Suprapubic skin (tissue), 4 donors: ENCODE data around the gene PCDH1. TPM values are rescaled to one million over a fixed set of nuclear protein-coding genes. Genes with fewer than 3 reads are reported as not detected.
"Not testable (repeated sequence)": the region's sequence is repeated elsewhere in the genome, so short reads cannot be mapped to it uniquely, and the experiment has no call there.

Experiments
- DNase-seq, 2 donors: peaks; one replicate each; pipeline ENCODE4 v3.0.0-alpha.2; 2019; ENCODE audit warnings: low spot score in 2 of 2
- H3K27ac ChIP-seq: fragments of 200-600 bp; sonication (generic); one replicate; pipeline ENCODE4 v1.5.1; 2019
- H3K27me3 ChIP-seq: fragments of 200-600 bp; sonication (generic); one replicate; pipeline ENCODE4 v1.5.1; 2019
- H3K36me3 ChIP-seq: fragments of 200-600 bp; sonication (generic); one replicate; pipeline ENCODE4 v1.5.1; 2019
- H3K4me1 ChIP-seq: fragments of 200-600 bp; sonication (generic); one replicate; pipeline ENCODE4 v1.5.1; 2019
- H3K4me3 ChIP-seq: fragments of 200-600 bp; sonication (generic); one replicate; pipeline ENCODE4 v1.5.1; 2019; ENCODE audit warnings: mild to moderate bottlenecking
- H3K9me3 ChIP-seq: fragments of 200-600 bp; sonication (generic); one replicate; pipeline ENCODE4 v1.5.1; 2019
- CTCF ChIP-seq, 2 donors: fragments of 200-600 bp in 1 of 2; fragments of 450-650 bp in 1 of 2; sonication (generic) in 1 of 2; IDR thresholded peaks; one replicate each; pipeline ENCODE4 v1.5.1; 2016 to 2019; ENCODE audit warnings: antibody characterized with exemption in 2 of 2, mild to moderate bottlenecking in 1 of 2, moderate library complexity in 1 of 2
- EP300 ChIP-seq: sonication (generic); formaldehyde crosslinking; IDR thresholded peaks from one replicate; pipeline ENCODE4 v1.6.1; 2017; ENCODE audit warnings: antibody characterized with exemption
- POLR2A ChIP-seq, 2 donors: fragments of 450-650 bp; IDR thresholded peaks; one replicate each; pipeline ENCODE4 v1.6.1; 2017; ENCODE audit warnings: antibody characterized with exemption in 2 of 2, mild to moderate bottlenecking in 2 of 2, moderate library complexity in 2 of 2
- POLR2AphosphoS5 ChIP-seq, 3 donors: sonication (generic); formaldehyde crosslinking; IDR thresholded peaks; one replicate each; pipeline ENCODE4 v1.6.1; 2017; ENCODE audit warnings: antibody characterized with exemption in 3 of 3
- WGBS: methylation state at CpG from one replicate; pipeline ENCODE4 v1.1.5; 2018; 5-methylcytosine and 5-hydroxymethylcytosine counted together
- total RNA-seq, 4 donors: library from RNA; depleted of rRNA; stranded (reverse); fragments of >200 nt; gene quantifications; one replicate each; pipeline ENCODE4 v1.1.0, GENCODE V29; 2016

Gene PCDH1
- total RNA-seq, 4 donors from 2014 or later = 76.2 to 122 (median 89.5) TPM

DNA sequence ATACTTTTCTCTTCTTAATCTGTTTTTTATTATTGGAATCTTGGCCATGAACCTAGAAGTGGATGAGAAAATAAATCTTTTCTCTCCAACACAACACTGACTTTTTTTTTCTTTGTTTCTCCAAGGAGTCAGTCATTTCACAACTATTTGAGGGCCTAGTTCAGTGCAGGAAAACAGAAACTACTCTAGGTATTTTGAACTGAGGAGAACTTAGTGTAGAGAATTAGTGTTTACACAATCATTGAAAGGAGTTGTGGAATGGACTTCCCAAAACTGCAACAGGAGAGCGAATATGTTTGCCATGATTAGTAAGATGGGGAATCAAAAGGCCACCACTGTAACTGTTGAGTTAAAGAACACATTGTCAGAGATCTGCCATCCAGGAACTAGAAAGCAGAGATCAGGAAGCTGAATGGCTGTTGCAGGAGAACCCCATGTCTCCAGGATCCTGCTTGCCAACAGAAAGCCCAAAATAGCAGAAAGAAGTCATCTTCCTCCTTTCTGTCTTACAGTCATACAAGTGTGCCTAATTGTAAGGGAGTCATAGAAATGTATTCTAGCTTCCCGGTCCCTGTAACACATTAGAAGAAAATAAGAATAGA, 20.3 kb upstream of the PCDH1 start:
- H3K4me1 ChIP-seq = no peaks in the 10 kb centered on the region
- DNase-seq = no peak
- no peak overlapping the region for H3K27ac ChIP-seq
- no peaks in the 10 kb centered on the region for H3K9me3 ChIP-seq
- H3K4me3 ChIP-seq = no peak overlapping the region
- no peaks in the 10 kb centered on the region for H3K27me3 ChIP-seq
- 77% methylated on average over 2 of the region's 2 CpGs for WGBS
- no peaks in the 10 kb centered on the region for H3K36me3 ChIP-seq
- no peak for TF ChIP-seq POLR2AphosphoS5 (IDR thresholded peaks at IDR 0.05)
- TF ChIP-seq CTCF (IDR thresholded peaks at IDR 0.05) = no peak
- TF ChIP-seq EP300 = no peak
- TF ChIP-seq POLR2A (IDR thresholded peaks at IDR 0.05) = no peak

- Histone ChIP-seq H3K36me3 (no peaks in the 10 kb centered on the region), H3K4me3 (no peak overlapping the region), H3K27me3 (no peaks in the 10 kb centered on the region), H3K27ac (no peak overlapping the region), H3K4me1 (no peaks in the 10 kb centered on the region), H3K9me3 (no peaks in the 10 kb centered on the region)
- TF ChIP-seq POLR2AphosphoS5 (IDR thresholded peaks at IDR 0.05) (no peak), EP300 (no peak), CTCF (IDR thresholded peaks at IDR 0.05) (no peak), POLR2A (IDR thresholded peaks at IDR 0.05) (no peak)
- 98% methylated on average over 4 of the region's 4 CpGs for WGBS
- no peak for DNase-seq
These were observed 19.2 kb upstream of the PCDH1 start for GRCh38 chr5:141897425-141897824.

DNA sequence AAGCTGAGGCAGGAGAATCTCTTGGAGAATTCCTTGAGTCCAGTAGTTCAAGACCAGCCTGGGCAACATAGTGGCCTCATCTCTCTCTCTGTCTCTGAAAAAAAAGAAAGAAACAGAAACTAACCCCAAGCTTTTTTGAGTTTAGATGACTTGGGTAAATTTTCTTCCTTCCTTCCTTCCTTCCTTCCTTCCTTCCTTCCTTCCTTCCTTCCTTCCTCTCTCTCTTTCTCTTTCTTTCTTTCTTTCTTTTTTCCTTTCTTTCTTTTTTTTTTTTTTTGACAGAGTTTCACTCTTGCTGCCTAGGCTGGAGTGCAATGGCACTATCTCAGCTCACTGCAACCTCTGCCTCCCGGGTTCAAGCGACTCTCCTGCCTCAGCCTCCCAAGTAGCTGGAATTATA, 12.2 kb upstream of the PCDH1 start:
- H3K4me3 ChIP-seq, DNase-seq, H3K36me3 ChIP-seq, H3K27ac ChIP-seq, H3K9me3 ChIP-seq, H3K4me1 ChIP-seq, H3K27me3 ChIP-seq: not testable (repeated sequence)
- 81% methylated on average over 2 of the region's 2 CpGs for WGBS

- no peaks in the 10 kb centered on the region for H3K9me3 ChIP-seq
- no peak for DNase-seq
- H3K4me1 ChIP-seq = no peaks in the 10 kb centered on the region
- H3K36me3 ChIP-seq = no peaks in the 10 kb centered on the region
- 55% methylated on average over 3 of the region's 3 CpGs for WGBS
- no peak for TF ChIP-seq POLR2A (IDR thresholded peaks at IDR 0.05)
- no peak for TF ChIP-seq EP300
- TF ChIP-seq CTCF (IDR thresholded peaks at IDR 0.05) = no peak
- TF ChIP-seq POLR2AphosphoS5 (IDR thresholded peaks at IDR 0.05) = no peak
- H3K27ac ChIP-seq = no peak overlapping the region
- H3K4me3 ChIP-seq = no peak overlapping the region
- H3K27me3 ChIP-seq = peaks cover 9% of the 10 kb centered on the region
These were observed 11.2 kb upstream of the PCDH1 start for GRCh38 chr5:141889282-141889871.

DNA sequence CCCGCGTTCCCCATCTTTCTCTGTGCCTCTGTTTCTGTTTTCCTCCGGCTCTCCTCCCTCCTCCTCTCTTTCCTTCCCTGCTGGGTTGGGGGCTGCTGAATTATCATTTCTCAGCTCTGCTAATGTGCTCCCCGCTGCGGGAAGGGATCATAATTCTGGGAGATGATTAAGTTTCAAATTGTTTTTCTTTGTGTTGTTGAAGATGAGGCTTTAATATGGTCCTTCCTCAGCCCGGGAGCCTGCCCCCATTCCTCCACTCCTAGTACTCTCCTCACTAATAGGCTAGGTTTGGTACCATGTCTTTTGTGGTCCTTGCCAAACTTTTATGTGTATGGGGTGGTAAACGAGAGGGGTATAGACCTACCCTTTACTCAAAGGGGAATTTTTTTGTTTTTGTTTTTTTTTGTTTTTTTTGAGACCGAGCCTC, 5.7 kb upstream of the PCDH1 start:
- Histone ChIP-seq H3K4me1 (peaks cover 20% of the 10 kb centered on the region), H3K27ac (no peak overlapping the region)

More for the DNA sequence above, 5.7 kb upstream of the PCDH1 start:
- Histone ChIP-seq H3K36me3 (no peaks in the 10 kb centered on the region), H3K4me3 (no peak overlapping the region), H3K9me3 (no peaks in the 10 kb centered on the region), H3K27me3 (peaks cover 49% of the 10 kb centered on the region)
- WGBS = 31% methylated on average over 8 of the region's 8 CpGs
- TF ChIP-seq CTCF (IDR thresholded peaks at IDR 0.05) (no peak), POLR2A (IDR thresholded peaks at IDR 0.05) (no peak), EP300 (no peak), POLR2AphosphoS5 (IDR thresholded peaks at IDR 0.05) (no peak)
- no peak for DNase-seq
